Duodenal mucosa (tissue), 2 donors: ENCODE measurements around the gene TNFSF13B.

Experiments
- H3K27ac ChIP-seq: one replicate; pipeline ENCODE4 v1.7.0; 2013; ENCODE audit warnings: low read depth, low read length
- H3K27me3 ChIP-seq, 2 donors: one replicate each; pipeline ENCODE4 v1.7.0; 2013; ENCODE audit warnings: low read length in 2 of 2, control low read depth in 1 of 2; ENCODE audit not compliant: insufficient read depth in 2 of 2, control insufficient read depth in 1 of 2
- H3K36me3 ChIP-seq, 2 donors: one replicate each; pipeline ENCODE4 v1.7.0; 2013; ENCODE audit warnings: low read length in 2 of 2, control low read depth in 1 of 2; ENCODE audit not compliant: insufficient read depth in 2 of 2, control insufficient read depth in 1 of 2
- H3K4me1 ChIP-seq, 2 donors: one replicate each; pipeline ENCODE4 v1.7.0; 2013; ENCODE audit warnings: low read length in 2 of 2, control low read depth in 1 of 2; ENCODE audit not compliant: insufficient read depth in 2 of 2, control insufficient read depth in 1 of 2
- H3K4me3 ChIP-seq, 2 donors: one replicate each; pipeline ENCODE4 v1.7.0; 2013; ENCODE audit warnings: low read length in 2 of 2, low read depth in 1 of 2
- H3K9ac ChIP-seq, 2 donors: one replicate each; pipeline ENCODE4 v1.7.0; 2013; ENCODE audit warnings: low read length in 2 of 2, low read depth in 1 of 2
- H3K9me3 ChIP-seq, 2 donors: one replicate each; pipeline ENCODE4 v1.7.0; 2013; ENCODE audit warnings: low read length in 2 of 2, control low read depth in 1 of 2; ENCODE audit not compliant: control insufficient read depth in 1 of 2

Gene TNFSF13B

GRCh38 chr13:108342369-108343289 lies 73.1 kb downstream of the TNFSF13B start:
- Histone ChIP-seq H3K9ac (no peak overlapping the region), H3K27ac (no peak overlapping the region), H3K27me3 (no peaks in the 10 kb centered on the region), H3K36me3 (no peaks in the 10 kb centered on the region), H3K4me1 (no peaks in the 10 kb centered on the region), H3K9me3 (no peaks in the 10 kb centered on the region), H3K4me3 (no peak overlapping the region)

- Histone ChIP-seq H3K36me3 (no peaks in the 10 kb centered on the region), H3K27me3 (no peaks in the 10 kb centered on the region), H3K9ac (no peak overlapping the region), H3K4me3 (no peak overlapping the region), H3K9me3 (no peaks in the 10 kb centered on the region), H3K27ac (no peak overlapping the region), H3K4me1 (no peaks in the 10 kb centered on the region)
Measured at GRCh38 chr13:108345016-108345415, 75.5 kb downstream of the TNFSF13B start.

DNA sequence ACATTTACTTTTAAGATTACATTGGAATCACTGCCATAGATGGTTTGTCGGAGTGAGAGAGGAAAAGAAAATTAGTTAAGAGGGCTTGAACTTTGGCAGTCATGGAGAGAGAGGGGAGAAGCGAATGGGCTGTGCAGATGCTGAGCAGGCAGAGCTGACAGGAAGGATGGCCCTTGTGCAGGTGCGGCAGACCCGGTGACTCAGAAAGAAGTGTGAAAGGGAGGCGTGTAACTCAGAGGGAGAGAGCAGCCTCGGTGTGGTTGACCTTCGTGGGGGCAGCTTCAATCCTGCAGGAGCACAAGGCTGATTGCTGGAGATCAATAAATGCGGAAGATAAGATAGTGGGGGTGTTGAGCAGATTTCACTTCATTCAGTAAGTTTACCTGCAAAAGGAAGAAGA lies 76.9 kb downstream of the TNFSF13B start:
- no peak overlapping the region for H3K9ac ChIP-seq
- no peaks in the 10 kb centered on the region for H3K27me3 ChIP-seq
- no peaks in the 10 kb centered on the region for H3K9me3 ChIP-seq

DNA sequence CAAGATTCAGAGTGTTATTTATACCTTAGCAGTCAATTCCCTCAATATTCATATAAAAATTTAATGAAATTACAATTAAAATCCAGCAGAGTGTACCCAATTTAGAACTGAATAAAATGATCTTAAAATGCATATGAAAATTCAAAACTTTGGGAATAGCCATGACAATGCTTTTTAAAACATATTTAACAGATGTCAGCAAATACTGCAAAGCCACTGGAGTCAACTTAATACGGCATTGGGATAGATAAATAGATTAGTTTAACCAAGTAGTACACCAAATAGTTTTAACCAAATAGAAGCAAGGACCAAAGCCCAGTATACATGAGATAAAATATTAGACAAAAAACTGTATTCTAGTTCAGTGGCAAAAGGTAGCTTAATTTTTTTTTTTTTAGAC lies 79.8 kb downstream of the TNFSF13B start:
- Histone ChIP-seq H3K4me1 (no peaks in the 10 kb centered on the region), H3K4me3 (no peak overlapping the region), H3K27ac (no peak overlapping the region), H3K9ac (no peak overlapping the region), H3K36me3 (no peaks in the 10 kb centered on the region), H3K9me3 (no peaks in the 10 kb centered on the region), H3K27me3 (no peaks in the 10 kb centered on the region)

More for the DNA sequence above, 76.9 kb downstream of the TNFSF13B start:
- Histone ChIP-seq H3K27ac (no peak overlapping the region), H3K4me3 (no peak overlapping the region), H3K4me1 (no peaks in the 10 kb centered on the region), H3K36me3 (no peaks in the 10 kb centered on the region)

DNA sequence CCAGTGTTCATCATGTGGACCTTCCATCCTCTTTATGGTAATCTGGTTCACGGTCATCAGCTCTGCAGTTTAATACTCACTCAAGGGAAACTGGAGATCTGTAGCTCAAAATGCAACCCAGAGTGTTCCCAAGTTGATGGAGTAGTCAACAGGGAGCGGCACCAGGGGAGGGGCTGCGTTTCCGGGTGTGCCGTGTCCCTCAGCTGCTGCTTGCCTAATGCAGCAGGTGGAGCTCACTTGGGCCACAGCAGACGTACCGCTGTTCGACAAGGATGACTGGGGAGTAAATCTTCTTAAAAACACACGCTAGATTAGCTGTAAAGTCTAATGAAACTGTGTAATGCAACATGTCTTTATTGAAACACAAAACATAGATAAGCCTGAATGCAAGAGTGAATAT lies 81.1 kb downstream of the TNFSF13B start:
- no peak overlapping the region for H3K27ac ChIP-seq
- no peak overlapping the region for H3K4me3 ChIP-seq
- no peaks in the 10 kb centered on the region for H3K27me3 ChIP-seq
- H3K36me3 ChIP-seq, result no peaks in the 10 kb centered on the region
- H3K4me1 ChIP-seq, result no peaks in the 10 kb centered on the region
- H3K9ac ChIP-seq, result no peak overlapping the region
- no peaks in the 10 kb centered on the region for H3K9me3 ChIP-seq

- H3K4me1 ChIP-seq, result no peaks in the 10 kb centered on the region
- no peak overlapping the region for H3K27ac ChIP-seq
- H3K36me3 ChIP-seq, result no peaks in the 10 kb centered on the region
- H3K9me3 ChIP-seq, result no peaks in the 10 kb centered on the region
- H3K9ac ChIP-seq, result no peak overlapping the region
- H3K4me3 ChIP-seq, result no peak overlapping the region
- no peaks in the 10 kb centered on the region for H3K27me3 ChIP-seq
Measured at GRCh38 chr13:108352599-108352998, 83.1 kb downstream of the TNFSF13B start.

DNA sequence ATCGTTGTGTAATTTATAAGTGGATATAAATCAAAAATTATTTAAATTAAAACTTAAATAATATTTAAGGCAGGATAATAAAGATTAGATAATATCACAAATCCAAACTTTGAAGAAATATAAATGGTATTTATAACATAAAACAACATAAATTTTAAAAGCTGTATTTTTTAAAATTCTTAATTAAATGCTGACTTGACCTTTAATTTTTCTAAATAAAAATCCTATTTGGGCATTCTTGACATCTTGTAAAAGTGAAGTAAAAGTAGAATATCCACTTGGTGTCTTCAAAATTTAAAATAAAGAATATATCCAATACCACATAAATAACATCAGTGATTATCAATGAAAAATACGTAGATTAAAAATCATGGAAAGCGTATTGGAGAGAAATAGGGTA lies 87.7 kb downstream of the TNFSF13B start:
- H3K4me1 ChIP-seq, result no peaks in the 10 kb centered on the region
- no peaks in the 10 kb centered on the region for H3K27me3 ChIP-seq
- no peaks in the 10 kb centered on the region for H3K9me3 ChIP-seq
- H3K27ac ChIP-seq, result no peak overlapping the region
- H3K36me3 ChIP-seq, result no peaks in the 10 kb centered on the region
- no peak overlapping the region for H3K4me3 ChIP-seq
- H3K9ac ChIP-seq, result no peak overlapping the region
